PC-3 (cell line): ENCODE results near the gene FAM180B. TPM values are rescaled to one million over a fixed set of nuclear protein-coding genes. Genes with fewer than 3 reads are reported as not detected.

Source experiments
- ATAC-seq: fragments of 200-7000 bp; cut with Tn5 transposase; 2 replicates; pipeline ENCODE4 v1.9.1; 2020; ENCODE audit warnings: mild to moderate bottlenecking, moderate library complexity
- BruUV-seq: library from RNA; stranded (reverse); fragments of 400-500 nt; replicated peaks from 2 replicates; lab custom pipeline; 2021; lab: Mats Ljungman, UMichigan
- CTCF ChIA-PET: fragments of 300-600 bp; sonication (Branson Sonifier 250); formaldehyde crosslinking; loops from one replicate; lab custom pipeline; 2022; ENCODE audit warnings: antibody characterized with exemption; lab: Charles Lee
- POLR2A ChIA-PET: fragments of 300-600 bp; sonication (Branson Sonifier 250); formaldehyde crosslinking; loops from one replicate; lab custom pipeline; 2022; ENCODE audit warnings: antibody characterized with exemption; ENCODE audit not compliant: unreplicated experiment; lab: Charles Lee
- DNase-seq: peaks from one replicate; pipeline ENCODE4 v3.0.0-alpha.2; 2015
- H2AFZ ChIP-seq: fragments of 300-600 bp; sonication (generic); 2 replicates; pipeline ENCODE4 v1.6.0; 2016; ENCODE audit warnings: antibody characterized with exemption, low read length
- H3F3A ChIP-seq: fragments of 300-600 bp; sonication (generic); one replicate; pipeline ENCODE4 v1.6.0; 2017; ENCODE audit warnings: antibody characterized with exemption, low read length, control low read depth, mild to moderate bottlenecking; ENCODE audit not compliant: unreplicated experiment
- H3K27ac ChIP-seq: fragments of 300-600 bp; sonication (generic); 2 replicates; pipeline ENCODE4 v1.5.1; 2016; ENCODE audit warnings: mild to moderate bottlenecking, low read length
- H3K27me3 ChIP-seq: fragments of 300-600 bp; sonication (generic); 2 replicates; pipeline ENCODE4 v1.6.1; 2016; ENCODE audit warnings: low read length, mixed read lengths
- H3K36me3 ChIP-seq: fragments of 300-600 bp; sonication (generic); 2 replicates; pipeline ENCODE4 v1.6.1; 2016; ENCODE audit warnings: low read depth, mixed run types, low read length, mixed read lengths
- H3K4me1 ChIP-seq: fragments of 300-600 bp; sonication (generic); 2 replicates; pipeline ENCODE4 v1.5.1; 2016; ENCODE audit warnings: low read length; ENCODE audit not compliant: insufficient read depth
- H3K4me2 ChIP-seq: fragments of 300-600 bp; sonication (generic); 2 replicates; pipeline ENCODE4 v1.6.0; 2016; ENCODE audit warnings: low read length
- H3K4me3 ChIP-seq: fragments of 300-600 bp; sonication (generic); 2 replicates; pipeline ENCODE4 v1.5.1; 2016; ENCODE audit warnings: mild to moderate bottlenecking, low read length, mixed read lengths
- H3K79me2 ChIP-seq: fragments of 300-600 bp; sonication (generic); 2 replicates; pipeline ENCODE4 v1.6.1; 2017; ENCODE audit warnings: low read length, mixed read lengths
- H3K9ac ChIP-seq: fragments of 300-600 bp; sonication (generic); 2 replicates; pipeline ENCODE4 v1.6.0; 2016; ENCODE audit warnings: mild to moderate bottlenecking, low read length
- H3K9me2 ChIP-seq: fragments of 300-600 bp; sonication (generic); replicated peaks from 2 replicates; pipeline ENCODE4 v1.6.1; 2016; ENCODE audit warnings: mixed run types, low read length, mixed read lengths
- H3K9me3 ChIP-seq: fragments of 300-600 bp; sonication (generic); 2 replicates; pipeline ENCODE4 v1.6.1; 2016; ENCODE audit warnings: low read length, mixed read lengths
- H4K20me1 ChIP-seq: fragments of 300-600 bp; sonication (generic); 2 replicates; pipeline ENCODE4 v1.6.1; 2016; ENCODE audit warnings: low read length, mixed read lengths
- CTCF ChIP-seq: fragments of 300-600 bp; sonication (generic); conservative IDR thresholded peaks from 2 replicates; pipeline ENCODE4 v1.5.1; 2017; ENCODE audit warnings: antibody characterized with exemption, low read depth, mild to moderate bottlenecking, low read length
- EZH2 ChIP-seq: fragments of 300-600 bp; sonication (generic); IDR thresholded peaks from one replicate; pipeline ENCODE4 v1.6.1; 2017; ENCODE audit warnings: antibody characterized with exemption, mild to moderate bottlenecking, low read length; ENCODE audit not compliant: unreplicated experiment
- EZH2phosphoT487 ChIP-seq: fragments of 300-600 bp; sonication (generic); IDR thresholded peaks from 2 replicates; pipeline ENCODE4 v1.6.1; 2018; ENCODE audit warnings: mild to moderate bottlenecking, antibody characterized with exemption, low read length, borderline replicate concordance
- intact Hi-C: fragments of 100-400 bp; cut with micrococcal nuclease; formaldehyde crosslinking; loops from 2 replicates; pipeline ENCODE4 v1.9.0; 2023
- total RNA-seq: library from RNA; depleted of rRNA; stranded (reverse); fragments of >200 nt; gene quantifications from 2 replicates; pipeline ENCODE4 v1.2.3, GENCODE V29; 2014

The FAM180B gene
- total RNA-seq, 1 experiment from 2014 or later = not detected

GRCh38 chr11:47595967-47596366 lies 9.5 kb downstream of the FAM180B start:
- no peak for ATAC-seq
- H3K27ac ChIP-seq = no peak overlapping the region
- H2AFZ ChIP-seq = no peak overlapping the region
- no peak overlapping the region for H3K9ac ChIP-seq
- no peak for TF ChIP-seq EZH2phosphoT487
- TF ChIP-seq CTCF = no peak
- TF ChIP-seq EZH2 = no peak
- H3K9me2 ChIP-seq = no peaks in the 10 kb centered on the region
- no peaks in the 10 kb centered on the region for H3F3A ChIP-seq
- no peaks in the 10 kb centered on the region for H3K79me2 ChIP-seq
- H3K4me2 ChIP-seq = no peak overlapping the region
- POLR2A ChIA-PET = no interaction called here
- CTCF ChIA-PET = no interaction called here
- H3K36me3 ChIP-seq = no peaks in the 10 kb centered on the region
- H3K4me1 ChIP-seq = no peaks in the 10 kb centered on the region
- no peak for DNase-seq
- BruUV-seq = no TSS peak
- peaks cover 15% of the 10 kb centered on the region for H3K27me3 ChIP-seq
- H4K20me1 ChIP-seq = no peaks in the 10 kb centered on the region
- intact Hi-C loops = no loop called here
- H3K4me3 ChIP-seq = no peak overlapping the region
- no peaks in the 10 kb centered on the region for H3K9me3 ChIP-seq

- no peaks in the 10 kb centered on the region for H3K9me3 ChIP-seq
- no peak for ATAC-seq
- no peak overlapping the region for H3K4me2 ChIP-seq
- H3K27me3 ChIP-seq = no peaks in the 10 kb centered on the region
- no peak for DNase-seq
- BruUV-seq = no TSS peak
- no peak overlapping the region for H3K4me3 ChIP-seq
- TF ChIP-seq CTCF (no peak), EZH2 (no peak), EZH2phosphoT487 (no peak)
- no peaks in the 10 kb centered on the region for H3F3A ChIP-seq
- no peaks in the 10 kb centered on the region for H4K20me1 ChIP-seq
- no peak overlapping the region for H3K9ac ChIP-seq
- H2AFZ ChIP-seq = no peak overlapping the region
- no peaks in the 10 kb centered on the region for H3K9me2 ChIP-seq
- H3K36me3 ChIP-seq = no peaks in the 10 kb centered on the region
- H3K79me2 ChIP-seq = no peaks in the 10 kb centered on the region
- intact Hi-C loops = no loop called here
- H3K4me1 ChIP-seq = no peaks in the 10 kb centered on the region
- ChIA-PET CTCF (no interaction called here), POLR2A (no interaction called here)
- no peak overlapping the region for H3K27ac ChIP-seq
These were observed 13.4 kb downstream of the FAM180B start for GRCh38 chr11:47599902-47600301.

GRCh38 chr11:47603295-47603694 lies 16.8 kb downstream of the FAM180B start:
- ChIA-PET POLR2A (no interaction called here), CTCF (no interaction called here)
- ATAC-seq (peak; percentile 69), DNase-seq (peak; percentile 19)
- H3K27ac ChIP-seq = no peak overlapping the region
- H2AFZ ChIP-seq = no peak overlapping the region
- no peaks in the 10 kb centered on the region for H3K36me3 ChIP-seq
- no peak overlapping the region for H3K9ac ChIP-seq
- H3F3A ChIP-seq = no peaks in the 10 kb centered on the region
- no peaks in the 10 kb centered on the region for H4K20me1 ChIP-seq
- BruUV-seq = no TSS peak
- no peaks in the 10 kb centered on the region for H3K9me3 ChIP-seq
- no peak overlapping the region for H3K4me2 ChIP-seq
- no peaks in the 10 kb centered on the region for H3K79me2 ChIP-seq
- H3K4me1 ChIP-seq = no peaks in the 10 kb centered on the region
- intact Hi-C loops = no loop called here
- TF ChIP-seq CTCF (no peak), EZH2 (no peak), EZH2phosphoT487 (no peak)
- H3K27me3 ChIP-seq = no peaks in the 10 kb centered on the region
- H3K4me3 ChIP-seq = no peak overlapping the region
- no peaks in the 10 kb centered on the region for H3K9me2 ChIP-seq
